Measurements from ENCODE around the gene BMP5. TPM values are rescaled to one million over a fixed set of nuclear protein-coding genes. Genes with fewer than 3 reads are reported as not detected.

The BMP5 gene
- total RNA-seq, 2 experiments from 2014 or later: not detected

DNA sequence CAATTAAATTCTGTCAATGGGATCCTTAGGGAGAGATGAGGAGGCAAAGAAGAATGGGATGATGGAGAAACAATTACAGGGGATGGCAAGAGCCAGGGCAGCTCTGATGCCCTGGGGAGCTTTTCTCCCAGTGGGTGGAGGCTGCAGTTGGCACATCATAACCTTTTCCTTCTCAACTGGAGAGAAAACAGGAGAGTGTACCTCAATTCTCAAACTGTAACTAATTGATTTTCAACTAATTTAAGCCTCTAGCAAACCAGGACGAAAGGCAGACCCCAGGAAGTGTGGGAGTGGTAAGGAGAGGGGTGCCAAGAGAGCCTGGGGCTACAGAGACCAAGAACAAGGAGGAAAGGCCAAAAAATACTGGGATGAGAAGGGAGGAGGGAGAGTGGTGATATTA lies 5.7 kb downstream of the BMP5 start:
- Mint-ChIP-seq H3K27me3 (no peaks in the 10 kb centered on the region), H3K36me3 (ENCODE audit: low read depth) (no peaks in the 10 kb centered on the region), H3K4me1 (ENCODE audit: low read depth) (no peaks in the 10 kb centered on the region), H3K9me3 (peaks cover 3% of the 10 kb centered on the region), H3K27ac (no peak overlapping the region), H3K4me3 (no peak overlapping the region)
- no peak overlapping the region for H3K4me3 ChIP-seq (ENCODE audit: low read length)
- TF ChIP-seq, protein P1, sequence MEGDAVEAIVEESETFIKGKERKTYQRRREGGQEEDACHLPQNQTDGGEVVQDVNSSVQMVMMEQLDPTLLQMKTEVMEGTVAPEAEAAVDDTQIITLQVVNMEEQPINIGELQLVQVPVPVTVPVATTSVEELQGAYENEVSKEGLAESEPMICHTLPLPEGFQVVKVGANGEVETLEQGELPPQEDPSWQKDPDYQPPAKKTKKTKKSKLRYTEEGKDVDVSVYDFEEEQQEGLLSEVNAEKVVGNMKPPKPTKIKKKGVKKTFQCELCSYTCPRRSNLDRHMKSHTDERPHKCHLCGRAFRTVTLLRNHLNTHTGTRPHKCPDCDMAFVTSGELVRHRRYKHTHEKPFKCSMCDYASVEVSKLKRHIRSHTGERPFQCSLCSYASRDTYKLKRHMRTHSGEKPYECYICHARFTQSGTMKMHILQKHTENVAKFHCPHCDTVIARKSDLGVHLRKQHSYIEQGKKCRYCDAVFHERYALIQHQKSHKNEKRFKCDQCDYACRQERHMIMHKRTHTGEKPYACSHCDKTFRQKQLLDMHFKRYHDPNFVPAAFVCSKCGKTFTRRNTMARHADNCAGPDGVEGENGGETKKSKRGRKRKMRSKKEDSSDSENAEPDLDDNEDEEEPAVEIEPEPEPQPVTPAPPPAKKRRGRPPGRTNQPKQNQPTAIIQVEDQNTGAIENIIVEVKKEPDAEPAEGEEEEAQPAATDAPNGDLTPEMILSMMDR (IDR thresholded peaks at IDR 0.05): no peak
- no peak overlapping the region for H3K27ac ChIP-seq (ENCODE audit: low read depth in 1 of 2, low read length in 2 of 2)
- H3K9me3 ChIP-seq (ENCODE audit: control insufficient read depth in 1 of 2, insufficient read depth in 1 of 2, low read length in 2 of 2): no peaks in the 10 kb centered on the region
- H3K36me3 ChIP-seq (ENCODE audit: insufficient read depth, low read length): no peaks in the 10 kb centered on the region
- intact Hi-C loops (cut with DNase I, micrococcal nuclease): no loop called here
- POLR2A ChIA-PET: no interaction called here
- CTCF ChIA-PET: no interaction called here
- H3K27me3 ChIP-seq (ENCODE audit: control insufficient read depth in 1 of 2, insufficient read depth in 2 of 2, low read length in 2 of 2): no peaks in the 10 kb centered on the region
- ATAC-seq (ENCODE audit: poor library complexity) (no peak), DNase-seq (no peak)
- no peaks in the 10 kb centered on the region for H3K4me1 ChIP-seq (ENCODE audit: insufficient read depth, low read length)

DNA sequence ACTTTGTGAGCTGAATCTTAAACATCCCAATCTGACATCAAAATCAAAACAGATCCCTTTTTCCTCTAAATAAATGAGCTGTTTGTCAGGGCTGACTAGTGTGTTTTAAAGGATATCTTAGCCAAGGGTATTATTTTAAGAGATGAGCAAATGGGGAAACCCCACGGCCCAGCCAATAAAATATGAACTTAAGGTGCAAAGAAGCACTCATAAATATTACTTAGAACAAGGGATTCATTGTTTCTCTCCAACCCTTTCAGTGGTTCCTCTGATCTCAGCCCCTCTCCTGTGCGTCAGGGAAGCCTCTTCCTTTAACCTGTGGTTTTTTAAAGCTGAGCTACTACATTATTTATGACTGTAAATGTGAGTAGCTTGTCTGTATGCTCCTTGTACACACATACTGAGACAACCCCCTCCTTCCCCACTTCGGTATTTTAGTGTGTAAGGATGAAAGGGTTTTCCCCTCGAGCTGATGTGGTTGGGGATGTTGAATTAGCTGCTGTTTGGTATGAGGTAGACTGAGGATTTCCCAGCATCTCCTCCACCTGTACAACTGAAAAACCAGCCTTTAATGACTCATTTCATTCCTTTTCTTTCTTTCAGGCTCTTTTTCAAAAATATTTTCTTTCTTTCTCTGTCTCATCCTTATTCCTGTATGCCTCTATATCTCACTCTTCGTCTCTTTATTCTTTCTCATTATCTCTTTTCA lies 6.5 kb downstream of the BMP5 start:
- no peaks in the 10 kb centered on the region for H3K36me3 ChIP-seq (ENCODE audit: insufficient read depth, low read length)
- peaks cover 3% of the 10 kb centered on the region for H3K9me3 Mint-ChIP-seq
- H3K36me3 Mint-ChIP-seq (ENCODE audit: low read depth): no peaks in the 10 kb centered on the region
- TF ChIP-seq, protein P1 (IDR thresholded peaks at IDR 0.05): no peak
- no peak overlapping the region for H3K4me3 Mint-ChIP-seq
- DNase-seq (no peak), ATAC-seq (ENCODE audit: poor library complexity) (no peak)
- ChIA-PET POLR2A (no interaction called here), CTCF (no interaction called here)
- no peaks in the 10 kb centered on the region for H3K27me3 ChIP-seq (ENCODE audit: control insufficient read depth in 1 of 2, insufficient read depth in 2 of 2, low read length in 2 of 2)
- H3K4me1 ChIP-seq (ENCODE audit: insufficient read depth, low read length): no peaks in the 10 kb centered on the region
- no peaks in the 10 kb centered on the region for H3K4me1 Mint-ChIP-seq (ENCODE audit: low read depth)
- no peaks in the 10 kb centered on the region for H3K9me3 ChIP-seq (ENCODE audit: control insufficient read depth in 1 of 2, insufficient read depth in 1 of 2, low read length in 2 of 2)
- no peak overlapping the region for H3K27ac Mint-ChIP-seq
- H3K27me3 Mint-ChIP-seq: no peaks in the 10 kb centered on the region
- intact Hi-C loops (cut with DNase I, micrococcal nuclease): no loop called here
- H3K4me3 ChIP-seq (ENCODE audit: low read length): no peak overlapping the region
- H3K27ac ChIP-seq (ENCODE audit: low read depth in 1 of 2, low read length in 2 of 2): no peak overlapping the region

DNA sequence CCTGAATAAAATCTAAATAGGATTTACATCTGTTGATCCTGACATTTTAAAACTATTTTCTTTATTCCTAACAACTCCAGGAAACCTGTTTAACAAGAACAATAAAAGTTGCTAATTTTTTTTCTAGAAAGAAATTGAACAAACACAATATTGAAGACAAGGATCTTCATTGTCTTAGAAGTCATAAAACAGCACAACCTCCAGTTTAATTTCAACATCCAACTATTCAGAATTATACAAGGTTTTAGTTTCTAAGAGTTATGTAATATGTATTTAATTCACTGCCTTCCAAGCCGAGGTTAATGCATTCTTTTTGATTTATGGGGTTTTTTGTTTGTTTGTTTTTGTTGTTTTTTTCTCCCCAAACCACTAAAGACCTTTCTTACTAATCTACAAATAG lies 7.2 kb downstream of the BMP5 start:
- Histone ChIP-seq H3K27ac (ENCODE audit: low read depth in 1 of 2, low read length in 2 of 2) (no peak overlapping the region), H3K4me1 (ENCODE audit: insufficient read depth, low read length) (no peaks in the 10 kb centered on the region), H3K9me3 (ENCODE audit: control insufficient read depth in 1 of 2, insufficient read depth in 1 of 2, low read length in 2 of 2) (no peaks in the 10 kb centered on the region), H3K36me3 (ENCODE audit: insufficient read depth, low read length) (no peaks in the 10 kb centered on the region), H3K4me3 (ENCODE audit: low read length) (no peak overlapping the region), H3K27me3 (ENCODE audit: control insufficient read depth in 1 of 2, insufficient read depth in 2 of 2, low read length in 2 of 2) (no peaks in the 10 kb centered on the region)
- intact Hi-C loops (cut with DNase I, micrococcal nuclease): no loop called here
- no peak for ATAC-seq (ENCODE audit: poor library complexity)
- Mint-ChIP-seq H3K9me3 (peaks cover 3% of the 10 kb centered on the region), H3K27ac (no peak overlapping the region), H3K36me3 (ENCODE audit: low read depth) (no peaks in the 10 kb centered on the region), H3K4me1 (ENCODE audit: low read depth) (no peaks in the 10 kb centered on the region), H3K27me3 (no peaks in the 10 kb centered on the region), H3K4me3 (no peak overlapping the region)
- ChIA-PET POLR2A (no interaction called here), CTCF (no interaction called here)
- DNase-seq: no peak
- TF ChIP-seq, protein P1 (IDR thresholded peaks at IDR 0.05): no peak

Measured in CD4-positive, alpha-beta T cell (primary cell).